IPS-20b (cell line): Measurements from ENCODE around the gene CSN3.

Experiments
- H3K27ac ChIP-seq: one replicate; pipeline ENCODE4 v1.5.1; 2013; ENCODE audit warnings: low read length
- H3K27me3 ChIP-seq: 2 replicates; pipeline ENCODE4 v1.6.1; 2013; ENCODE audit warnings: mild to moderate bottlenecking, low read length, inconsistent platforms; ENCODE audit not compliant: insufficient read depth
- H3K36me3 ChIP-seq: 2 replicates; pipeline ENCODE4 v1.6.1; 2013; ENCODE audit warnings: low read depth, mild to moderate bottlenecking, inconsistent platforms, low read length, moderate library complexity; ENCODE audit not compliant: insufficient read depth
- H3K4me1 ChIP-seq: 2 replicates; pipeline ENCODE4 v1.6.1; 2013; ENCODE audit warnings: mild to moderate bottlenecking, control low read depth, inconsistent platforms, low read length, moderate library complexity; ENCODE audit not compliant: insufficient read depth
- H3K4me3 ChIP-seq: 2 replicates; pipeline ENCODE4 v1.5.1; 2013; ENCODE audit warnings: mild to moderate bottlenecking, low read length, inconsistent platforms
- H3K9ac ChIP-seq: 2 replicates; pipeline ENCODE4 v1.6.1; 2013; ENCODE audit warnings: low read depth, mild to moderate bottlenecking, inconsistent platforms, low read length, moderate library complexity
- H3K9me3 ChIP-seq: 2 replicates; pipeline ENCODE4 v1.6.1; 2013; ENCODE audit warnings: mild to moderate bottlenecking, low read depth, low read length, inconsistent platforms; ENCODE audit not compliant: insufficient read depth

The CSN3 gene

DNA sequence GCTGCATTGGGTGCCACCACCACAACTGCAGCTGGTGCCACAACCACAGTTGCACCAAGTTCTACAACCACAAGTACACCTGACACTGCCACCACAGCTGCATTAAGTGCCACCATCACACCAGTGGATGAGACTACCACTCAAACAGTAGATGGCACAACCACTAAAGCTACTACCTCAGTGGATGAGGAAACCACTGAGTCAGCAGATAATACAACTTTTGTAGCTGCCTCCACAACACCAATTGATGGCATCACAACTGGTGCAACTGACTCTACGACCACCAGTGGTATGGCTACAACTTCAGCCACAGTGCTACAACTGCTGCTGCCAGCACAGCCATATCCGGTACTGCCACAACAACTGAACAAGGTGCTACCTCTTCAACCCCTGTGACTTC lies 57.2 kb downstream of the CSN3 start:
- no peaks in the 10 kb centered on the region; the same call in 1 of the 2 replicates for H3K4me1 ChIP-seq
- H3K9ac ChIP-seq = no peak overlapping the region
- no peaks in the 10 kb centered on the region for H3K27me3 ChIP-seq
- no peak overlapping the region for H3K4me3 ChIP-seq
- no peak overlapping the region for H3K27ac ChIP-seq
- H3K36me3 ChIP-seq = no peaks in the 10 kb centered on the region
- no peaks in the 10 kb centered on the region for H3K9me3 ChIP-seq

DNA sequence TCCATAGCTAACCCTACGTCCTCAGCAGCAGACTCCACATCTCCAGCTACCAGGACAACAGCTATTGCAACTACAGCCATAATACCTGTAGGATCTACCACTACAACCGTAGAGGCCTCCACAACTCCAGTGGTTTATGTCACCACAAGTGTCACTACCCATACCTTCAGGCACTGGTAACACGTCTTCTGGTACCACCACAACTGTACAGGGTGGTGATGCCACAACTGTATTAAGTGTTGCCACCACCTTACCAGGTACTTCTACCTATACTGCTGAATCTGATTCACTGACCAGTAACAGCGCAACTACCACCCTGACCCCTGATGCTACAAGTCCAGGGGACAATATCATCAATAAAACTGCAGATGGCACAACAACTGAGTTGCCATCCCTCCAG lies 57.8 kb downstream of the CSN3 start:
- Histone ChIP-seq H3K36me3 (no peaks in the 10 kb centered on the region), H3K27me3 (no peaks in the 10 kb centered on the region), H3K9me3 (no peaks in the 10 kb centered on the region), H3K4me1 (no peaks in the 10 kb centered on the region; the same call in 1 of the 2 replicates), H3K27ac (no peak overlapping the region), H3K4me3 (no peak overlapping the region), H3K9ac (no peak overlapping the region)
